PC-9 (cell line): Measurements from ENCODE around the gene ZNF322. TPM values are rescaled to one million over a fixed set of nuclear protein-coding genes. Genes with fewer than 3 reads are reported as not detected.

Experiments used
- BruUV-seq: library from RNA; stranded (reverse); fragments of 400-500 nt; replicated peaks from 2 replicates; lab custom pipeline; 2021; lab: Mats Ljungman, UMichigan
- CTCF ChIA-PET: fragments of 300-600 bp; sonication (Branson Sonifier 250); formaldehyde crosslinking; loops from one replicate; lab custom pipeline; 2022; ENCODE audit warnings: antibody characterized with exemption; lab: Charles Lee
- POLR2A ChIA-PET: fragments of 300-600 bp; sonication (Branson Sonifier 250); formaldehyde crosslinking; loops from one replicate; lab custom pipeline; 2022; ENCODE audit warnings: antibody characterized with exemption; ENCODE audit not compliant: unreplicated experiment; lab: Charles Lee
- DNase-seq, 2 experiments: peaks; one replicate each; pipeline versions ENCODE4 v3.0.0 to v3.0.0-alpha.2; 2015 to 2022; ENCODE audit warnings: mixed read lengths in 1 of 2
- H2AFZ ChIP-seq: fragments of 200-600 bp; sonication (generic); 2 replicates; pipeline ENCODE4 v1.8.1; 2017; ENCODE audit warnings: antibody characterized with exemption
- H3F3A ChIP-seq: fragments of 200-600 bp; sonication (generic); 2 replicates; pipeline ENCODE4 v1.8.1; 2017; ENCODE audit warnings: antibody characterized with exemption, mild to moderate bottlenecking, low read depth; ENCODE audit not compliant: insufficient read depth
- H3K27ac ChIP-seq: fragments of 200-600 bp; sonication (generic); 2 replicates; pipeline ENCODE4 v1.6.1; 2016; ENCODE audit warnings: mixed run types
- H3K27me3 ChIP-seq: fragments of 200-600 bp; sonication (generic); 2 replicates; pipeline ENCODE4 v1.6.1; 2016; ENCODE audit warnings: low read depth, mixed run types; ENCODE audit not compliant: insufficient read depth
- H3K36me3 ChIP-seq: fragments of 200-600 bp; sonication (generic); 2 replicates; pipeline ENCODE4 v1.6.1; 2016; ENCODE audit warnings: low read depth, mixed run types
- H3K4me1 ChIP-seq: fragments of 200-600 bp; sonication (generic); replicated peaks from 2 replicates; pipeline ENCODE4 v1.6.1; 2016; ENCODE audit warnings: mixed run types; ENCODE audit not compliant: insufficient read depth
- H3K4me2 ChIP-seq: fragments of 200-600 bp; sonication (generic); 2 replicates; pipeline ENCODE4 v1.6.1; 2017; ENCODE audit warnings: mixed run types
- H3K4me3 ChIP-seq: fragments of 200-600 bp; sonication (generic); 2 replicates; pipeline ENCODE4 v1.6.1; 2016; ENCODE audit warnings: mixed run types
- H3K79me2 ChIP-seq: fragments of 200-600 bp; sonication (generic); 2 replicates; pipeline ENCODE4 v1.6.1; 2017; ENCODE audit warnings: low read depth, mixed run types
- H3K9me2 ChIP-seq: fragments of 200-600 bp; sonication (generic); 2 replicates; pipeline ENCODE4 v1.8.1; 2017; ENCODE audit warnings: mild to moderate bottlenecking; ENCODE audit not compliant: insufficient read depth
- H3K9me3 ChIP-seq: fragments of 200-600 bp; sonication (generic); 2 replicates; pipeline ENCODE4 v1.8.1; 2016; ENCODE audit warnings: low read depth; ENCODE audit not compliant: insufficient read depth
- H4K20me1 ChIP-seq: fragments of 200-600 bp; sonication (generic); 2 replicates; pipeline ENCODE4 v1.8.1; 2017; ENCODE audit not compliant: insufficient read depth
- EZH2 ChIP-seq: fragments of 200-600 bp; sonication (generic); IDR thresholded peaks from 2 replicates; pipeline ENCODE4 v1.8.0; 2017; ENCODE audit warnings: antibody characterized with exemption, low read depth
- intact Hi-C: fragments of 100-400 bp; cut with micrococcal nuclease; formaldehyde crosslinking; loops from one replicate; pipeline ENCODE4 v1.10.0; 2022; ENCODE audit not compliant: unreplicated experiment
- total RNA-seq: library from RNA; stranded (reverse); gene quantifications from 2 replicates; pipeline ENCODE4 v1.2.3, GENCODE V29; 2021
- TF ChIP-seq, protein P1 (sequence below): fragments of 200-600 bp; sonication (generic); conservative IDR thresholded peaks from 2 replicates; pipeline ENCODE4 v1.6.1; 2017; ENCODE audit warnings: mixed run types, antibody characterized with exemption, mild to moderate bottlenecking, moderate library complexity

The ZNF322 gene
- total RNA-seq, 1 experiment from 2014 or later, result 23.0 TPM

DNA sequence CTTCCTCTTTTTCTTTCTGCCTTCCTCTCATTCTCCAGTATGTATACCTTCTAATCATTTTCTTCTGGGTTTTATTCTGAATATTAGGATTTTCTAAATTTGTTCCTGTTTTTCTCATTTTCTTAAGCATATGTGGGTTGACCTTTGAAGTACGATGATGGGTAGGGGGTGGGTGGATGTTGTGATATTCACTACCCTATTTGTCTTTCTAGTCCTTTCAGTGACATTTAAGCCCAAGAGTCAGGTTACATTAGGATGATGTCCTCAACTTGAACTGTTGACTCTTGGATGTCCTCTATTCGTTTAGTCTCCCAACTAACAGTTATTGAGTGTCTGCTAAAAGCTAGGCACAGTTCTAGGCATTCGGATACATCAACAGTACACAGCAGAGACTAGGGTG, 55.5 kb downstream of the ZNF322 start:
- DNase-seq, result no peak
- no peaks in the 10 kb centered on the region for H3K79me2 ChIP-seq
- BruUV-seq, result no TSS peak
- peaks cover 7% of the 10 kb centered on the region; the same call in 1 of the 2 replicates for H3F3A ChIP-seq
- intact Hi-C loops, result no loop called here
- TF ChIP-seq, protein P1, sequence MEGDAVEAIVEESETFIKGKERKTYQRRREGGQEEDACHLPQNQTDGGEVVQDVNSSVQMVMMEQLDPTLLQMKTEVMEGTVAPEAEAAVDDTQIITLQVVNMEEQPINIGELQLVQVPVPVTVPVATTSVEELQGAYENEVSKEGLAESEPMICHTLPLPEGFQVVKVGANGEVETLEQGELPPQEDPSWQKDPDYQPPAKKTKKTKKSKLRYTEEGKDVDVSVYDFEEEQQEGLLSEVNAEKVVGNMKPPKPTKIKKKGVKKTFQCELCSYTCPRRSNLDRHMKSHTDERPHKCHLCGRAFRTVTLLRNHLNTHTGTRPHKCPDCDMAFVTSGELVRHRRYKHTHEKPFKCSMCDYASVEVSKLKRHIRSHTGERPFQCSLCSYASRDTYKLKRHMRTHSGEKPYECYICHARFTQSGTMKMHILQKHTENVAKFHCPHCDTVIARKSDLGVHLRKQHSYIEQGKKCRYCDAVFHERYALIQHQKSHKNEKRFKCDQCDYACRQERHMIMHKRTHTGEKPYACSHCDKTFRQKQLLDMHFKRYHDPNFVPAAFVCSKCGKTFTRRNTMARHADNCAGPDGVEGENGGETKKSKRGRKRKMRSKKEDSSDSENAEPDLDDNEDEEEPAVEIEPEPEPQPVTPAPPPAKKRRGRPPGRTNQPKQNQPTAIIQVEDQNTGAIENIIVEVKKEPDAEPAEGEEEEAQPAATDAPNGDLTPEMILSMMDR, result no peak
- no peak for TF ChIP-seq EZH2
- no peaks in the 10 kb centered on the region for H3K9me2 ChIP-seq
- H3K27ac ChIP-seq, result no peak overlapping the region
- H3K36me3 ChIP-seq, result peaks cover 9% of the 10 kb centered on the region; the same call in 1 of the 2 replicates
- H3K9me3 ChIP-seq, result no peaks in the 10 kb centered on the region
- no peak overlapping the region for H3K4me3 ChIP-seq
- H2AFZ ChIP-seq, result no peak overlapping the region
- no peaks in the 10 kb centered on the region for H4K20me1 ChIP-seq
- no peaks in the 10 kb centered on the region for H3K27me3 ChIP-seq
- H3K4me2 ChIP-seq, result no peak overlapping the region
- POLR2A ChIA-PET, result no interaction called here
- H3K4me1 ChIP-seq, result no peaks in the 10 kb centered on the region
- CTCF ChIA-PET, result no interaction called here

DNA sequence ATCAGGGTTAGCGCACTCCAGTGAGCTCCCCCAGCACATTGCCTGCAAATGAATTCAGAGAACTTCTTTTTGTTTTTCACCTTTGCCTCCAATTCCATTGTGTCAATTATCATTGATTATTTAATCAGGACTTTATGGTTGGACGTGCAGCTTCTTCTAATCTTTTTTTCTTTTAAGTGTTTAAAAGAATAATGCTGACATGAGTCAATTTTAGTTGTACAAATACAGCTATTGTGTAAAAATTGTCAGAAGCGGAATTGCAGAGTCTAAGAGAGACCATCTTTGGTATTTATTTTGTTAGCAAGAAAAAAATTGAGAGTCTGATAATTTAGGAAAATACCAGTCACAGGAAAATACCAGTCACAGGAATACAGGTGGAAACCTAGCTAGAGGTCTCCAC, 57.3 kb downstream of the ZNF322 start:
- DNase-seq, result no peak
- no peak overlapping the region for H3K27ac ChIP-seq
- H3K4me1 ChIP-seq, result 0 out of 2 replicates have a peak, but pooled peaks cover 4% of the 10 kb centered on the region
- peaks cover 15% of the 10 kb centered on the region for H3K79me2 ChIP-seq
- H3K9me2 ChIP-seq, result no peaks in the 10 kb centered on the region
- H4K20me1 ChIP-seq, result no peaks in the 10 kb centered on the region
- POLR2A ChIA-PET, result no interaction called here
- no peak overlapping the region for H2AFZ ChIP-seq
- no TSS peak for BruUV-seq
- TF ChIP-seq, protein P1, result no peak
- no peak for TF ChIP-seq EZH2
- no peaks in the 10 kb centered on the region for H3K9me3 ChIP-seq
- peaks cover 9% of the 10 kb centered on the region; the same call in 1 of the 2 replicates for H3K36me3 ChIP-seq
- no peaks in the 10 kb centered on the region for H3K27me3 ChIP-seq
- intact Hi-C loops, result no loop called here
- no peak overlapping the region for H3K4me3 ChIP-seq
- CTCF ChIA-PET, result no interaction called here
- H3K4me2 ChIP-seq, result no peak overlapping the region
- peaks cover 7% of the 10 kb centered on the region; the same call in 1 of the 2 replicates for H3F3A ChIP-seq

DNA sequence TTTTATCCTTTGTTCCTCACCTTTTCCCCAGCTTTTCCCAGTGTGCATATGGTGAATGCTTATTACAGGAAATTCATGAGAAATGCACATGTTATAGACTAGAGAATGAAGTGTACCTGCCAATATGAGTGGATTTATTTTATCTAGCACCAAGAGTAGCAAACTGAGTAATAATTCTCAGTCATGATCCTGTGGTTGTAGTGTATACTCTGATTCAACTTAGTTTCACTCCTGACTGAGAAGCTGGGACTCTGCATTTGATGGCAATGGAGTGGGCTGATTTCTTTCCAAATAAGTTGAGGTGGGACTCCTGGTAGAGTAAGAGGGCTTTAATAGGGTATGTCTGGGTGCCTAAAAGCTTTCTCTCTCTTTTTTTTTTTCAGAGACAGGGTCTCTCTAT, 58.8 kb downstream of the ZNF322 start:
- Histone ChIP-seq H3K9me2 (no peaks in the 10 kb centered on the region), H3K79me2 (peaks cover 20% of the 10 kb centered on the region), H3K4me3 (no peak overlapping the region), H2AFZ (no peak overlapping the region), H3K4me1 (0 out of 2 replicates have a peak, but pooled peaks cover 4% of the 10 kb centered on the region), H3F3A (peaks cover 15% of the 10 kb centered on the region; the same call in 1 of the 2 replicates), H3K4me2 (no peak overlapping the region), H3K27me3 (no peaks in the 10 kb centered on the region), H3K9me3 (no peaks in the 10 kb centered on the region), H4K20me1 (no peaks in the 10 kb centered on the region), H3K36me3 (peaks cover 9% of the 10 kb centered on the region; the same call in 1 of the 2 replicates), H3K27ac (no peak overlapping the region)
- no TSS peak for BruUV-seq
- CTCF ChIA-PET, result interaction anchor here (0.5 to 0.6 kb wide), 2 partner anchors 527 to 1322 kb away, joined by 6 to 7 read pairs; partner anchors contain the start of gene CARMIL1
- no peak for TF ChIP-seq EZH2
- TF ChIP-seq, protein P1, result no peak
- DNase-seq, result no peak
- POLR2A ChIA-PET, result interaction anchor here (0.6 kb wide), 1 partner anchor 905 kb away, joined by 3 read pairs; no protein-coding TSS in a partner anchor
- intact Hi-C loops, result no loop called here
